Stimulated activated CD4-positive, alpha-beta T cell treated with anti-CD3 and anti-CD28 coated beads, Interleukin-15, amount 100 ng/mL, for 1 hour (primary cell): ENCODE data around the gene ZFP1.

Experiments used
- DNase-seq, 2 donors: peaks; one replicate each; pipeline ENCODE4 v3.0.0-alpha.2; 2020; ENCODE audit warnings: low read depth in 1 of 2, low spot score in 1 of 2

ZFP1 gene

DNA sequence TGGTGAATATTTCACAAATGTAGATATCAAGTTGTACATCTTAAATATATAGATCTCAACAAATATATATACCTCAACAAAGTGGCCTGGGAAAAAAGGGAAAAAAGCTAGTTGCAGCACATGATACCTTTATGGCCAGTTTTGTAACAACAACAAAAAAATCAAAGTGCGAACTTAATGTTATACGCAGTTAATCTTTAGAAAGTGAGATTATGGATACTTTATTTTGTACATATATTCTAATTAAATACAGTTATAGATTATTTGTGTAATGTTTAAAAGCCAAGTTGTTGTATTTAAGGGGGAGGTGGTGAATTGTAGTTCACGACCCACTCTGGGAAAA, 385 bp upstream of the ZFP1 start:
- no peak for DNase-seq

DNA sequence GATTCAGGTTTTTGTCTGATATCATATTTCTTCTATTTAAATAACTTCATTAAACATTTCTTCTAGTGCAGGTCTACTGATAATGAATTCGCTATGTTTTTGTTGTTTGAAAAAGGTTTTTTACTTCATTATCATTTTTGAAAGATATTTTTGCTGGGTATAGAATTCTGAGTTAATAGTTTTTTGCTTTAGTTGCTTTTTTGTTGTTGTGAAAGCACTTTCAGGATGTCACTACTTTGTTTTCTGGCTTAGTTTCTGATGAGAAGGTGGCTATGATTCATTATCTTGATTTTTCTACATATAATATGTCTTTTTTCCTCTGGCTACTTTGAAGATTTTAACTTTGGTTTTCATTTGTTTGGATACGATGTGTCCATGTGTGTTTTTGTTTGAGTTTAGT, 3.5 kb downstream of the ZFP1 start:
- no peak for DNase-seq

DNA sequence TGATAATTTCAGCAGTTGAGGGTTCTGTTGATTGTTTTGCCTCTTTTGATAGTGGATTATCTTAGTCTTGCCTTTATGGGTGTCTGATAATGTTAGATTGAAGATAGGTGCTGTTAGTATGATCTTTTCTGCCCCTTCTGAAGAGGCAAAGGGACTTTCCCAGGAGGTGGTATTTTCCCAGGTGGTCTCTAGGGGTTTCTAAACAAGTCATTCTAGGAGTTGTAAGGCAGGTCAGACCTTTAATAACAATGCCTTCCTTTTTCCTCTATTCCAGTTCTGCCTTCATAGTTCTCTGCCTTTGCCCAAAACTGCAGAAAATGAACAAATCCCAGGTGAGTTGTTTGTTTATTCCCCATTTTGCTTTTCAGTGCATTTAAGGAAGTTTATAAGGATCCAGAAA, 4.3 kb downstream of the ZFP1 start:
- DNase-seq = no peak

DNA sequence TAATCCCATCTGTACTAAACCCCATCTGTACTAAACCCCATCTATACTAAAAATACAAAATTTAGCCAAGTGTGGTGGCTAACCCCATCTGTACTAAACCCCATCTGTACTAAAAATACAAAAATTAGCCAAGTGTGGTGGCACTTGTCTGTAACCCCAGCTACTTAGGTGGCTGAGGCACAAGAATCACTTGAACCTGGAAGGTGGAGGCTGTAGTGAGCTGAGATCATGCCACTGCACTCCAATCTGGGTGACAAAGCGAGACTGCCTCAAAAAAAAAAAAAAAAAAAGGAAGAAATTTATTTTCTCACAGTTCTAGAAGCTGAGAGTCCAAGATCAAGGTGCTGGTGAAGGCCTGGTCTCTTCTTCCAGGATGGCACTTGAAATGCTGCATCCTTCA, 12.1 kb downstream of the ZFP1 start:
- DNase-seq = no peak

DNA sequence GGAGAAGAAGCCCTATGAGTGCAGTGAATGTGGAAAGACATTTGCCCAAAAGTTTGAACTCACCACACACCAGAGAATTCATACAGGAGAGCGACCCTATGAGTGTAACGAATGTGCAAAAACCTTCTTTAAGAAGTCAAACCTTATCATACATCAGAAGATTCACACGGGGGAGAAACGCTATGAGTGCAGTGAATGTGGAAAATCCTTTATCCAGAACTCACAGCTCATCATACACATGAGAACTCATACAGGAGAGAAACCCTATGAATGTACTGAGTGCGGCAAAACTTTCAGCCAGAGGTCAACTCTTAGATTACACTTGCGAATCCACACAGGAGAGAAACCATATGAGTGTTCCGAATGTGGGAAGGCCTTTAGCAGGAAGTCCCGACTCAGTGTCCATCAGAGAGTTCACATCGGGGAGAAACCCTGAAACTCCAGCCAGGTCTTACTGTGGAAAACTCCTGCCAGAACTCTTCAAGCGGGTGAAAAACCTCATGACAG, 21.6 kb downstream of the ZFP1 start:
- DNase-seq = no peak

DNA sequence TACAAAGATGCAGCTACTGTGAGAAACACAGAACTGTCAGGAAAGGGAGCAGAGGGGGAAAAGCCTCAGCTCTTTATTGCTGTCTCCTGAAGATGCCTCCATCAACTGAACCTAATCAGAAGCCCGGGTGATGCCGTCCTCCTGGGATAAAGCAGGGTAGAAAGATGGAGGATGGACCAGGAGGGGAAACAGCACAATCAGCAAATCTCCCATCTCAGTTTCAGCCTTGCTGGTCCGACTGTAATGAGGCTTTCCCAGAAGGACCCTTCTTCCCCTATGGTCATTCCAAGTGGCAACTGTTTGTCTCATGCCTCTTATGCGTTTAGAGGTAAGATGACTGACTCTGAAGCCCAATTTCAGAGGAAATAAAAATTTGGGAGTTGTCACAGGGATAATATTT, 24.3 kb downstream of the ZFP1 start:
- no peak for DNase-seq

DNA sequence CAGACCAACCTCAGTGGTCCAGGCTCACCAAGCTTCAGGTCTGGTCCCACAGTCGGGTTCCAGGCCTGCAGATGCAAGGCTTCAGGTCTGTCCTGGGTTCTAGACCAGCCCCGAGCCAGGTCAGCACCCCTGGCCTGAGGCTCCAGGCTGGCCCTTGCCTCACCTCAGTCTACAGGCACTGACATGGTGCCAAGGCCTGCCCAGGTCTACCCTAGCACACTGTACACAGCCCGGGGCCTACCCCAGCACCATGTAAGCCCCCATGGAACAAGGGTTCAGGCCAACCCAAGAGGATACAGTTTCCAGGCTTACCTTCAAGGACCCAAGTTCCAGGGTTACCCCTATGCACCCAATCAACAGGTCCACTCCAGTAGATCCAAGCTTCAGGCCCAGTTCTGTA, 26.8 kb downstream of the ZFP1 start:
- no peak for DNase-seq

DNA sequence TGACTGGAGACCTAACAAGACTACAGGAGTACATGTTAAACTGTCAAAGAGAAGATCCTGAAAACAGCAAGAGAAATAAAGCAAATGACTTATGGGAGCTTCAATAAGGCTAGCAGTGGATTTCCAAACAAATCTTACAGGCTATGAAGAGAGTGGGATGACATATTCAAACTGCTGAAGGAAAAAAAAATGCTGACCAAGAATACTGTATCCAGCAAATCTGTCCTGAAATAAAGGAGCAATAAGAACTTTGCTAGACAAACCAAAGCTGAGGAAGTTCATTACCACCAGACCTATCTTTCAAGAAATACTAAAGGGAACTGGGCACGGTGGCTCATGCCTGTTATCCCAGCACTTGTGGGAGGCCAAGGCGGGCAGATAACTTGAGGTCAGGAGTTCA, 28.6 kb downstream of the ZFP1 start:
- no peak for DNase-seq

DNA sequence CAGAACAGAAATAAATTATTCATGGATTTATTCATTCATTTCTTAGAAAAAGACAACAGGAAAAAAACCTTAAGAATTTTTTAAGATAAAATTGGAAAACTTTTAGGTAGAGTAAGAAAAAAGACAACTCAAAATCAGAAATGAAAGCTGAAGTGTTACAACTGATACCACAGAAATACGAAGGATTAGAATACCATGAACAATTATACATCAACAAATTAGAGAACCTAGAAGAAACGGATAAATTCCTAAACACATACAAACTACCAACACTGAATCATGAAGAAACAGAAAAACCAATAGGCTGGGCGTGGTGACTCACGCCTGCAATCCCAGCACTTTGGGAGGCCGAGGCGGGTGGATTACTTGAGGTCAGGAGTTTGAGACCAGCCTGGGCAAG, 30.9 kb downstream of the ZFP1 start:
- no peak for DNase-seq

DNA sequence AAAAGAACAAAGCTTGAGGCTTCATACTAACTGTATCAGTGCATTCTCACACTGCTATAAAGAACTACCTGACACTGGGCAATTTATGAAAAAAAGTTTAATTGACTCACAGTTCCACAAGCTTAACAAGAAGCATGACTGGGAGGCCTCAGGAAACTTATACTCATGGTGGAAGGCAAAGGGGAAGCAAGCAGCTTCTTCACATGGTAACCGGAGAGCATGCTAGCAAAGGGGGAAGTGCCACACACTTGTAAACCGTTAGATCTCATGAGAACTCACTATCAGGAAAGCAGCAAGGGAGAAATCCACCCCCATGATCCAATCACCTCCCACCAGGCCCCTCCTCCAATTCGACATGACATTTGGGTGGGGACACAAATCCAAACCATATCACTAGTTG, 33.3 kb downstream of the ZFP1 start:
- no peak for DNase-seq

DNA sequence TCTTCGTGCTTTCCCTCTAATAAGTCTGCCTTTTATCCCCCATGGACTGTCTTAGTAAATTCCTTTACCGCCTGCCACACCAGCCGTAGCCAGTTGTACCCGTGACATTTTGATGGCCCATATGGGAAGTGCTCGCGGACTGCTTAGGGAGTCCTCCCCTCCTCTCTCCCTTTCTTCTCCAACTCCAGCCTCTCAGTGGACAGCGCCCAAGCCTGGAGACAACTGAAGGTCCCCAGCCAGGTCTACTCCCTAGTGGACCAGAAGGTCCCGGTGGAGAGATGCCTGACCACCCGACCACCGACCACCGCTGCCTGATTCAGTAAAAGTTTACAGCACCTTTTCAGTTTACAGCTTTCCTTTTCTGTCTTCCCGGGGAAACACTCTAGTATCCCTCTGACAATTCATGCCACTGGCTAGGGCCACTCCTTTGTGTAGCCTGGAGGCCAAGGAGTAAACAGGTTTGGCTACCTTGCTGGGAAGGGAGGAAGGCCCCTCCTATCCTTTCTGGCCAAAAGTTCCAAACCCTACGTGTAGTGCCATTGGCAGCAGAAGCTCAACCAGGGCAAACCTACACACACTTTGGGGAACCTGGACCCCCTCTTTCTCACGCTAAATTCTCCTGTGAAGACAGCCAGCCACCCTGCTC, 40.6 kb downstream of the ZFP1 start:
- no peak for DNase-seq

DNA sequence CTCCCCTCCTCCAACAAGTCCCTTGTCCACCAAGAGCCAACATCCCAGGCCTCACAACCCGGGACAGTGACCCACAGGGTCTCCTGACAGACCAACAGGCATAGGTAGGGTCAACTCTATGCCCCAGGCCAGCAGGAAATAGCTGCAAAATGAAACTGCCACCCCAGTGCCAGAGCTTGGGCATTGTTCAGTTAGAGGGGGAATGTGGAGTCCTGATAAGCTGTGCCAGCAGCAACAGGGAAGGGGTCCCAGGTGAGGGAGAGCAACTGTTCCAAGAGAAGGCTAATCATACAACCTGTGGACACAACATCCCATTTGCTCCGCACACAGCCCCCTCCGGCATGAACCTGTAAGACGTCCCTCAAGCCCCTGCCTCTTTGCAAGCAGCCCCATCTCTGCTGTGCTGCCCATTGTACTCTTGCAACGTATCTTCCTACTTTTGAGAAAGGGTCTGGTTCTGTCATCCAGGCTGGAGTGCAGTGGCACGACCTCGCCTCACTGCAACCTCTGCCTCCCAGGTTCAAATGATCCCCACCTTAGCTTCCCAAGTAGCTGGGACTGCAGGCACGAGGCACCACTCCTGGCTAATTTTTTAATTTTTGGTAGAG, 41.4 kb downstream of the ZFP1 start:
- no peak for DNase-seq

DNA sequence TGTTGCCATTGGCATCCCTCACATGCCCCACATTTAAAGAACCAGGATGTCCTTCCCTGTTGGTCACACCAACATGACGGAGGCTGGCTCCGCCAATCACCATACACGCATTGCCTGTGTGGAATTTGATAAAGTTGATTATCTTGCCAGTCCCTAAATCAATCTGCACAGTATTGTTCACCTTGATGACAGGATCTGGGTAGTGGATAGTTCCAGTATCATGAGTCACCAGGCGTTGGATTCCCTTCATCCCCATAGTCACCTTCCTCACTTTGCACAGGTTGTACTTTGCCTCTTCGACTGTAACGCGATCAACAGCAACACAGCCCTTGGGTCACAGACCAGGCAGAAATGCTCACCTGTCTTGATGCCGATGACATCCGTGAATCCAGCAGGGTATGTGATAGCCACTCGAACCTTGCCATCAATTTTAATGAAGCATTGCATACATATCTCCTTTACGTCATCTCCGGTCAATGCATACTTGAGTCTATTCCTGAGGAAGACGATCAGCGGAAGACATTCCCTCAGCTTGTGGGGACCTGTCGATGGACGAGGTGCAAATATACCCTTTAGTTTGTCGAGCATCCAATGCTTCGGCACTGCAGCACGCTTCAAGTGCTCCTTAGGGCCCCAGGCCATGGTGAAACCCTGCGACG, 44.4 kb downstream of the ZFP1 start:
- DNase-seq = no peak

DNA sequence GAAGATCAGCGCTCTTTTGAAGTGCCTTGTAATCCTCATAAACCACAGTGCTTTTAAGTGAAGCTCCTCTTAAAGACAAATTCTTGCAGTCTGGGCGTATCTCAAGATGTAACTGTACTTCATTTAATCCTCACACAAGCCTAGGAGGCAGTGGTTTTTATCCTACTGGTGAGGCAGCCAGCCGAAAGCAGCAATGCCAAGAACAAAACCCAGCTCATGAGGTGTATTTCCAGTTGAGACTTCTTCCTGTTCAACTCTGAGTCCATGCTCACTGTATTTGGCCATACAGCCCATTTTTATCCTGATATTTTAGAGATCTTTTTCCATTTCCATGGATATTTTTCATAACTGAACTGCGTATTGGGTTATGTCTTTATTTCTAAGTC, 44.9 kb downstream of the ZFP1 start:
- no peak for DNase-seq

DNA sequence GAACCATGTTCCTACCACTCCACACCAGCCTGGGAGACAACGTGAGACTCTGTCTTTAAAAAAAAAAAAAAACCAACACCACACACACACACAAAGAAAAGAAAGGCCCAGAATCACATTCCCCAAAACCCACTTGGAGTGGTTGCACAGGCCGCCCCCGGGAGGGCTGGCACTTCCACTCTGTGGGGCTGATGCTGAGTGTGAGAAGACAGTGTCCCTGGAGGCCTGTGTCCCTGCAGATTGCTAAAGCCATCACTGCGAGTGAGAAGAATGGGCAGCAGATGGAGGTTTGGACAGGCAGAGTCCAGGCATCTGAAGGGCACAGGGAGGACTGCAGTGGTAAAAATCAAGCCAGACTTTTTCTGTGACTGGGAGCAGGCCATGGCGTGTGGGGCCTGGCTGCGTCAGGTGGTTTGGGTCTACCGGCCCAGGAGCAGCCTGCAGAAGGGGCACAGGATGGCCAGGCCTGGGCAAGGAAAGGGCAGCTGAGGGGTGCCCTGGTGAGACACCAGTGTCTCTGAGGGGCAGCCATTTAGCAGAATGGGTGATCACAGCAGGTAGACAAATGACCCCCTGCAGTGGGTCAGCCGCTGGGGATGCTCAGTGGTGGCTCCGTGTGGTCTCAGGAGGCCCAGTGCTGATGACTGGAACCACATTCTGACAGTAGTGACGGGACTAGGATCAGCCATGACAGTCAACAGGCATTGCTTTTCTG, 45.6 kb downstream of the ZFP1 start:
- no peak for DNase-seq

DNA sequence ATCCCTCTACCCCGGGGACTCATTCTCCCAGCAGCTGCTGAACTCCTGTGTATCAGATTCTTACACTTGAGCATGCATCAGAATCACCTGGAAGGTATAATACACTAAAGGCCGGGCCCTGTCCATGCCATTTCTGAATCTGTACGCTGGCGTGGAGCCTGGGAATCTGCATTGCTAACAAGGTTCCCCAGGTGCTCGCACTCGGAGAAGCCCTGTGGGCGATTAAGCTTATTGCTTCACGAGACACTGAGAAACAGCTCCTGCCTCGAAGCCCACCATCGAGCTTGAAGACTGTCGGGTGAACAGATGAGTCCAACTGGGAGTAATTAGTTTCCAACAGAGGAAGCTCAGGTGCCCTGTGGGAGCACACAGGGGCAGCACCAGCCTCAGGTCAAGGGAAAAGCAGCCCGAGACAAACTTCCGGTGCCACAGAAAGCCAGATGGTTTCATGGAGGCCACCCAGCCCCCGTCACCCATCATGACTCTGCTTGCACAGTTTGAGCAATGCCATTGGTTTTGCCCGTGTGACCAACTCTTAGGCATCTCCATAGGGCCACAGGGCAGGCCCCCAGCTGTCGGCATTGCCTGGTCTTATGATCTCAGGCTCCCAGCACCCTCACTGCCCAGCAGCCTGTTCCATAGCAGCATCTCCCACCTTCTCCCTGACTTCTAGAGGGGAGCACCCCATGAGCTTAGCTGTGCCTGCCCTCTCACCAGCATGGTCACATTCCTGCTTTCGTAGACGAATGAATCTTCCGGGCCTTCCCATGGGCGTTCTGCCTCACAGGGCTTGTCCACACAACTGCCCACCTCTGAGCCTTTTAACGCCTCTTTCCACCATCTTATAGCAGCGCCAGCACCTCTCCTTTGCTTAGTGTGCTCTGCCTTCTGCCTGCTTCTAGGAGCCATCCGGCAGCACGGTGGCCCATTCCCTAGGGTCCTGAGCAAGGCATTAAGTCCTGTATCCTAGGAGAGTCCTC, 47.8 kb downstream of the ZFP1 start:
- no peak for DNase-seq

DNA sequence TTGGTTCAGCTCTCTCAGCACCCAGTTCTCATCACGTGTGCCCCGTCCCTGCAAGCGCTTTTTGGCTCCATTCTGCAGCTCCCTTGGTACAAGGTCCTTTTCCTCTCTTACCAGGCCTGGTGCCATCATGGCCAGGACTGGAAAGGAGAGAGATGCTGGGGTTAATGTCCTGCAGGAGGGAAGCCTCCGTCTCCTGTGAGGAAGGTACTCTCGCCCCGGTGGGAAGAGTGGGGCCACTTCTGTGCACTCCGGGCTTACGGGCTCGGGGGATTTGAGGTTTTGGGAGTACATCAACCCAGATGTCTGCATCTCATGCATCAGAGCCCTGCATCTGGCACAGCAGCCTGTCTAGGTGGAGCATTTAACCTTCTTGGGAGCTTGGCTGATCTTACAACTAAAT, 48.5 kb downstream of the ZFP1 start:
- no peak for DNase-seq

DNA sequence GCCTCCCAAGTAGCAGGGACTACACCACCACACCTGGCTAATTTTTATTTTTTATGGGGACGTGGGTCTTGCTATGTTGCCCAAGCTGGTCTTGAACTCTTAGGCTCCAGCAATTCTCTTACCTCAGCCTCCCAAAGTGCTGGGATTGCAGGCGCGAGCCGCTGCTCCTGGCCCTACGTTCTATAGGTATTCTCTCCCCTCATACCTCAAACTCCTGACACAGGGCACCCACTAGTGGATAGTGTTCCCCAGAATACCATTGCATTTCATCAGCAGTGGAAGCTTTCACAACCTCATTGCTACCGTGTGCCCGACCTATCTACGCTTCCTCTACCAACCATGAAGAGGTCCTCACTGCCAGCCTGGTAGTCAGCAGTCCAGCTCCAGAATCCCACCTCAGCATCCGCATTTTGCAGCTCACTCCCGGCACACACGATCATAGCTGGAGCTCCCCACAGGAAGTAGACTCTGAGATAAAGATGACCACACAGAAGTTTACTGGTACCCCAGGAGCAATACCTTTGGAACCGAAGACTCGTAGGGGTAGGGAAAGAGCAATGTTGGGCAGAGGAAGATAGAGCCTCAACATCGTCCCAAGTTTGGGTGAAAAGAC, 49.3 kb downstream of the ZFP1 start:
- DNase-seq = no peak

DNA sequence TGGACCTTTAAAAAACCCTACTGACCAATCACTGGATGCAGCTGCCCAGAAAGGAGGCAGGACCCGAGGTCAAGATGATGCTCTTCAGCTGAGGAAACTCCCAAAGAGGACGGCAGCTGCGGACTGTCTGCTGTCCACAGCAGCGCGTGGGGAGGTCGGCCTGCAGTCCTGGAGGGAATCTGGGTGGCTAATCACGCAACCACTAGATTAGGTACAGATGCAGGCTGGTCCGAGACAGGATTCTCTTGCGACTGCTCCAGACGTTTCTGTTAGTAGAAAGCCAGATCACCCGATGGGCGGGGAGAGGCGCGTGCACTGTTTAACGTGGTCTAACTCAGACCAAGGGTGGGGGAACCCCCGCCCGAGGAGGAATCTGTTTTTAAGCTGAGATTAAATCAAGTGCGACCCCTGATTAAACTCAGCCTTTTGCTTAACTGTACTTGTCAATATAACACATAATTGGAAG, 49.8 kb downstream of the ZFP1 start:
- DNase-seq = no peak

DNA sequence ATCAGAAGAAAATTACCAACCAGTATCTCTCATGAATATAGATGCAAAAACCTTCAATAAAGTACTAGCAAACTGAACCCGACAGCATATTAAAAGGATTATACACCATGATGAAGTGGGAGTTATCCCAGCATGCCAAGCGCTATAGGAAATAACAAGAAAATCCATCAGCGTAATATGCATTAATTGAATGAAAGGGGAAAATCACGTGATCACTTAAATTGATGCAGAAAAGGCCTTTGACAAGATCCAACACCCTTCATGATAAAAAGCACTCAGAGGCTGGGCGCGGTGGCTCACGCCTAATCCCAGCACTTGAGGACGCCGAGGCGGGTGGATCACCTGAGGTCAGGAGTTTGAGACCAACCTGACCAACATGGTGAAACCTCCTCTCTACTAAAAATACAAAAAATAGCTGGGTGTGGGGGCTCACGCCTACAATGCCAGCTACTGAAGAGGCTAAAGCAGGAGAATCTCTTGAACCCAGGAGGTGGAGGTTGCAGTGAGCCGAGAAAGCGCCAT, 53.8 kb downstream of the ZFP1 start:
- no peak for DNase-seq
